NCI-H748 (cell line): Measurements from ENCODE around the gene TMEM192.
"Not testable (repeated sequence)": the region's sequence is repeated elsewhere in the genome, so short reads cannot be mapped to it uniquely, and the experiment has no call there.

Experiments used
- DNase-seq: peaks from one replicate; lab custom pipeline; 2025; ENCODE audit not compliant: unreplicated experiment; lab: John Stamatoyannopoulos, UW

The TMEM192 gene

GRCh38 chr4:165112368-165113121 is at the start of gene TMEM192:
TSS of gene TMEM192 (minus strand) at chr4:165112860. CDS start at chr4:165112773, 87 bp downstream.
- peak; percentile 86 for DNase-seq

DNA sequence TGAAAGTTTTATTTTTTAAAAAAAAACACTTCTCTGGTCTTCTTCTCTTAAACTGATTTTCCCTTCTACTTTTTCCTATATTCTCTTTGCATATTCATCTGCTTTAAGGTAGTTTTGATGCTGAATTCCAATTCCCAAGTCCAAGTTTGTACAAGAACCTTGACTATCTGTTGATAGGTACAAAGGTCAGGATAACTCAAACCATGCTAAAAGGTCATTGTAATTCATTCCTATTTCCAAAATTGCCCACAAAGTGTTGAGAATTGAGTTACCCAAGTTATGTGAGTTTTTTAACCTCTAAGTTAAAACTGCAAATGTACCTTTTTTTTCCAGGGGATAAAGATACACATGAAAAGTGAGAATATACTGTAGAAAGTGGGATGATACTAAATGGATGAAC is 46.1 kb upstream of the TMEM192 start:
- no peak for DNase-seq

DNA sequence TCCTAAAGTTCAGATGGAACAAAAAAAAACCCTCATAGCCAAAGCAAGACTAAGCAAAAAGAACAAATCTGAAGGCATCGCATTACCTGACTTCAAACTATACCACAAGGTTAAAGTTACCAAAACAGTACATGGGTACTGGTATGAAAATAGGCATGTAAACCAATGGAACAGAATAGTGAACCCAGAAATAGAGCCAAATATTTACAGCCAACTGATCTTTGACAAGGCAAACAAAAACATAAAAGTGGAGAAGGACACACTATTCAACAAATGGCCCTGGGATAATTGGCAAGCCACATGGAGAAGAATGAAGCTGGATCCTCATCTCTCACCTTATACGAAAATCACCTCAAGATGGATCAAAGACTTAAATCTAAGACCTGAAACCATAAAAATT is 44.2 kb upstream of the TMEM192 start:
- DNase-seq: no peak

GRCh38 chr4:165154482-165154881 is 41.8 kb upstream of the TMEM192 start:
- DNase-seq: no peak

- DNase-seq: no peak
Observed at GRCh38 chr4:165152527-165152926, 39.9 kb upstream of the TMEM192 start.

DNA sequence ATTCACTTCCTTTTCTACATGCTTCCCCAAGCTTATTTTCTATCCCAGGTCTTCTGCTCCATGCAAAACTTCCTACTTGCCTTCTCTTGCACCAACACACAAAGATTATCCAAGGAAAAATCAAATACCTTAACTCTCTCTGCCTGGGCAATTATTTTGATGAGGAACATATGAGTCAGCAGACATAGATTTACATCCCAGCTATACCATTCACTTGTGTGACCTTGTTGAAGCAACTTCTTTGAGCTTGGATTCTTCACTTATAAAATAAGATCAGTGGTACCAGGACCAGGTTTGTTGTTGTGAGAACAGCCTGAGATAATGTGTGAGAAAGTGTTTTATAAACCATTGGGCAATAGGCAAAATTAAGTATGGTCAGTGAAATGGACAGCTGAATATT is 39.1 kb upstream of the TMEM192 start:
- no peak for DNase-seq

DNA sequence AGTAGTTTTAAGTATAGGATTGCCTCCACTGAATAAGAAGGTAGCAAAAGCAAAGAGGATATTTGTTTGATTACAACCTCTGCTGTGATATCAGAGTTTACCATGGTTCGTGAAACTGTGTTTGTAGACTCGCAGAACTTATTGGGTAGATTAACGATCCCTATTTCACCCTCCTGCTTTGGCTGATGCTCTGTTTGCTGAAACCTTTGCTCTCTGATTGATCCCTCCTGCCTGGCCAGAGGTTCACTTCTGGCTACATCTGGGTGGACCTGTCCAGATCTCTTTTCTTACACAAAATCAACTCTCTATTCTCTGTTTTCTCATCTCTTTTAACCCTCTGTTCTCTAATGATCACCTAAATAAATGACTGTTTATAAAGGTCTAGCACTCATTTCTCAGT is 37.9 kb upstream of the TMEM192 start:
- DNase-seq: no peak

GRCh38 chr4:165138843-165139242 is 26.2 kb upstream of the TMEM192 start:
- no peak for DNase-seq

GRCh38 chr4:165137205-165137604 is 24.5 kb upstream of the TMEM192 start:
- no peak for DNase-seq

DNA sequence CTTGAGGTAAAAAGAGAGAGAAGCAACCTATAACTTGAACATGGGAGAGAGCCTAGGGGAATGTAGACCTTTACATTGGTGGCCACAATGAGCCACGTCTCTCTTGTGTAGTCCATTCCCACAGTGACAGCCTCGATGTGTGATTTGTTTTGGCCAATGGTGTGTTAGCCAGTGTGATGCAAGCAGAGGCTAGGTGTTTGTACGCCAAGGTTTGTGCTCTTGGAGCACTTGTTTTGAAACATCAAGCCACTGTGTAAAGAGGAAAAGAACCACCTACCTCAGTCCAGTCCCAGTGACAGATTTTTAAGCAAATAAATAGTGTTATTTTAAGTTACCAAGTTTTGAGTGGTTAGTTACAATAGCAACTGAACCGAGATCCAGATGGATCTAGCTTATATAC is 23.9 kb upstream of the TMEM192 start:
- DNase-seq: no peak

GRCh38 chr4:165133150-165133549 is 20.5 kb upstream of the TMEM192 start:
- DNase-seq: no peak

GRCh38 chr4:165131247-165131832 is 18.7 kb upstream of the TMEM192 start:
- peak; percentile 56 for DNase-seq

DNA sequence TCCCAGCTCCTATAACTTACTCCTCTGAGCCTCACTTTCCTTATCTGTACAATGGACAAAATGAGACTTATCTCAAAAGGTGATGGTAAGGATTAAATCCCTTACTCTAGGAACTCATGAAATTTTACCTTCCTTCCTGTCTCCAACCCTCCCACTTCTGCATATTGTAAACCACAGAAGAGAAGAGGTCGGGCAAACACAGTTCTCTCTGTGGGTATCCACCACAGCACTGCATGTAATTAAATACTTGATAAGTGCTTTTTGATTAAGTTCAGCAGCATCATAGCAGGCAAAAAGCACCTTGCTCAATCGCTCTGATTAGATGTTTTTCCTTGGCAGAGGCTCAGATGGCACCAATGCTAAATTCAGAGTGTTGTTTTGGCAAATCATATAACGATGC is 17.3 kb upstream of the TMEM192 start:
- no peak for DNase-seq

DNA sequence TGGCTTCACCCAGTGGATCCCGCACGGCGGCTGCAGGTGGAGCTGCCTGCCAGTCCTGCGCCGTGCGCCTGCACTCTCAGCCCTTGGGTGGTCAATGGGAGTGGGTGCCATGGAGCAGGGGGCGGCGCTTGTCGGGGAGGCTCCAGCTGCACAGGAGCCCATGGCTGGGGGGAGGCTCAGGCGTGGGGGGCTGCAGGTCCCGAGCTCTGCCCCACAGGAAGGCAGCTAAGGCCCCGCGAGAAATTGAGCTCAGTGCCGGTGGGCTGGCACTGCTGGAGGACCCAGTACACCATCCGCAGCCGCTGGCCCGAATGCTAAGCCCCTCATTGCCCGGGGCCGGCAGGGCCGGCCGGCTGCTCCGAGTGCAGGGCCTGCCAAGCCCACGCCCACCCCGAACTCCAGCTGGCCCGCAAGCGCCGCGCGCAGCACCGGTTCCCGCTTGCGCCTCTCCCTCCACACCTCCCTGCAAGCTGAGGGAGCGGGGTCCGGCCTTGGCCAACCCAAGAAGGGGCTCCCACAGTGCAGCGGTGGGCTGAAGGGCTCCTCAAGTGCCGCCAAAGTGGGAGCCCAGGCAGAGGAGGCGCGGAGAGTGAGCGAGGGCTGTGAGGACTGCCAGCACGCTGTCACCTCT is 13.3 kb upstream of the TMEM192 start:
- DNase-seq: not testable (repeated sequence)

- DNase-seq: no peak
Observed at GRCh38 chr4:165124488-165124887, 11.8 kb upstream of the TMEM192 start.

GRCh38 chr4:165118256-165118909 is 5.7 kb upstream of the TMEM192 start:
- DNase-seq: no peak

DNA sequence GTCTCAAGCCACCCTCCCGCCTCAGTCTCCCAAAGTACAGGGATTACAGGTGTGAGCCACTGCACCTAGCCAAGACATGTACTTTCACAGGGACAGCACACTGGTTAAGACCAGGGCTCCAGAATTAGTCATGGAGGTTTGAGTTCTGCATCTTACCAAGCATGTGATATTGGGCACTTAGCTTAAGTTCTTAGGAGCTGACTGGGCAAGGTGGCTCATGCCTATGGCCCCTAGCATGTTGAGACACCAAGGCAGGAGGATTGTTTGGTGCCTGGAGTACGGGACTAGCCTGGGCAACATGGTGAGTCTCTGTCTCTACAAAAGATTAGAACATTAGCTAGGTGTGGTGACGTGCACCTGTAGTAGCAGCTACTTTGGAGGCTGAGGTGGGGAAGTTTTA is 2.6 kb upstream of the TMEM192 start:
- DNase-seq: no peak

GRCh38 chr4:165111906-165112367 is 723 bp downstream of the TMEM192 start:
- no peak for DNase-seq

DNA sequence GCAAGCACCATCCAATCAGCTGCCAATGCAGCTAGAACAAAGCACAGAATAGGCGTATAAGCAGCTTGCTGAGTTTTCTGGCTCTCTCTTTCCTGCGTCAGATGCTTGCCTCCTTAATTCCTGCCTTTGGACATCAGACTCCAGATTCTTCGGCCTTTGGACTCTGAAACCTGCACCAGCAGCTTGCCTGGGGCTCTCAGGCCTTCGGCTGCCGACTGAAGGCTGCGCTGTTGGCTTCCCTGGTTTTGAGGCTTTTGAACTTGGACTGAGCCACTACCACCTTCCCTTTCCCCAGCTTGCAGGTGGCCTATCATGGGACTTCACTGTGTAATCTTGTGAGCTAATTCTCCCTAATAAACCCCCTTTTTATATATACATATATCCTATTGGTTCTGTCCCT is 6.1 kb downstream of the TMEM192 start:
- no peak for DNase-seq

GRCh38 chr4:165101641-165102040 is 11.0 kb downstream of the TMEM192 start:
- DNase-seq: no peak

- peak; percentile 15 for DNase-seq
Observed at GRCh38 chr4:165096776-165097175, 15.9 kb downstream of the TMEM192 start.

GRCh38 chr4:165095291-165095690 is 17.4 kb downstream of the TMEM192 start:
- no peak for DNase-seq
